H1 (cell line): ENCODE results near the gene CDC14B. TPM values are rescaled to one million over a fixed set of nuclear protein-coding genes. Genes with fewer than 3 reads are reported as not detected.
"Not testable (repeated sequence)": the region's sequence is repeated elsewhere in the genome, so short reads cannot be mapped to it uniquely, and the experiment has no call there.

Source experiments
- CTCF ChIA-PET: fragments of 300-600 bp; sonication (Branson Sonifier 250); formaldehyde crosslinking; loops from one replicate; lab custom pipeline; 2021; ENCODE audit not compliant: partially characterized antibody; lab: Charles Lee
- POLR2A ChIA-PET: fragments of 300-600 bp; sonication (Branson Sonifier 250); formaldehyde crosslinking; loops from one replicate; lab custom pipeline; 2021; ENCODE audit warnings: inconsistent platforms; ENCODE audit not compliant: partially characterized antibody; lab: Charles Lee
- DNase-seq, 2 experiments: peaks; one replicate each; pipeline versions ENCODE4 v3.0.0 to v3.0.0-alpha.2; 2010 to 2022; ENCODE audit warnings: low spot score in 2 of 2, low read depth in 1 of 2, mixed read lengths in 1 of 2
- FAIRE-seq: peaks from 2 replicates; lab custom pipeline; 2011; peaks lifted over from hg19 to GRCh38; lab: Jason Lieb, UNC
- H2AFZ ChIP-seq: 2 replicates; pipeline ENCODE4 v1.8.1; 2012; ENCODE audit warnings: low read length, inconsistent platforms
- H2AK5ac ChIP-seq: 2 replicates; pipeline ENCODE4 v1.6.1; 2013; ENCODE audit warnings: low read depth, low read length
- H2BK120ac ChIP-seq: replicated peaks from 2 replicates; pipeline ENCODE3; 2013; ENCODE audit warnings: low read depth, low read length, inconsistent platforms
- H2BK12ac ChIP-seq: 2 replicates; pipeline ENCODE4 v1.6.1; 2013; ENCODE audit warnings: low read depth, low read length
- H2BK15ac ChIP-seq: 2 replicates; pipeline ENCODE4 v1.6.1; 2013; ENCODE audit warnings: low read length
- H2BK20ac ChIP-seq: 2 replicates; pipeline ENCODE4 v1.6.1; 2013; ENCODE audit warnings: low read length
- H2BK5ac ChIP-seq: 2 replicates; pipeline ENCODE4 v1.6.1; 2013; ENCODE audit warnings: low read depth, low read length
- H3K14ac ChIP-seq: 2 replicates; pipeline ENCODE4 v1.6.1; 2013; ENCODE audit warnings: inconsistent platforms; ENCODE audit not compliant: insufficient read length
- H3K18ac ChIP-seq: 2 replicates; pipeline ENCODE4 v1.6.1; 2013; ENCODE audit warnings: low read length; ENCODE audit errors: extremely low read depth
- H3K23ac ChIP-seq: 2 replicates; pipeline ENCODE4 v1.6.1; 2013; ENCODE audit warnings: inconsistent platforms; ENCODE audit not compliant: insufficient read length
- H3K23me2 ChIP-seq: 2 replicates; pipeline ENCODE4 v1.6.1; 2013; ENCODE audit warnings: low read depth, low read length
- H3K27ac ChIP-seq: 2 replicates; pipeline ENCODE4 v1.6.1; 2011; ENCODE audit warnings: low read depth, low read length, inconsistent platforms
- H3K27me3 ChIP-seq, 4 experiments: replicated peaks in 1 of 4; 1 replicate in 1 of 4; 2 replicates in 3 of 4; pipeline versions ENCODE4 v1.6.1 to v1.8.1; 2011 to 2013; ENCODE audit warnings: low read length in 3 of 4, mild to moderate bottlenecking in 3 of 4, inconsistent platforms in 2 of 4, mixed read lengths in 2 of 4, moderate library complexity in 1 of 4; ENCODE audit not compliant: control insufficient read depth in 3 of 4, insufficient read depth in 3 of 4; ENCODE audit errors: extremely low read depth in 1 of 4
- H3K36me3 ChIP-seq, 4 experiments: 2 replicates each; pipeline versions ENCODE4 v1.6.1 to v1.8.1; 2011 to 2013; ENCODE audit warnings: mild to moderate bottlenecking in 4 of 4, low read length in 3 of 4, moderate library complexity in 2 of 4, control low read depth in 1 of 4, inconsistent platforms in 1 of 4; ENCODE audit not compliant: insufficient read depth in 4 of 4, control insufficient read depth in 2 of 4
- H3K4ac ChIP-seq: replicated peaks from 2 replicates; pipeline ENCODE3; 2013; ENCODE audit warnings: low read length, low read depth, mixed read lengths, inconsistent platforms; ENCODE audit not compliant: insufficient read length
- H3K4me1 ChIP-seq, 4 experiments: replicated peaks in 1 of 4; 1 replicate in 1 of 4; 2 replicates in 3 of 4; pipeline versions ENCODE4 v1.6.1 to v1.8.1; 2011 to 2013; ENCODE audit warnings: low read length in 3 of 4, inconsistent platforms in 2 of 4, mixed read lengths in 1 of 4; ENCODE audit not compliant: insufficient read depth in 4 of 4, control insufficient read depth in 3 of 4
- H3K4me2 ChIP-seq, 2 experiments: 2 replicates each; pipeline versions ENCODE4 v1.6.1 to v1.8.1; 2011 to 2013; ENCODE audit warnings: low read depth in 2 of 2, low read length in 2 of 2, control low read depth in 1 of 2, inconsistent platforms in 1 of 2, mild to moderate bottlenecking in 1 of 2; ENCODE audit not compliant: insufficient read depth in 1 of 2
- H3K4me3 ChIP-seq, 4 experiments: fragments of 200-600, 300-600 bp in 1 of 4; sonication (generic), shearing (Covaris generic), sonication (Bioruptor Twin) in 1 of 4; 2 replicates each; pipeline versions ENCODE4 v1.5.1 to v1.8.1; 2011 to 2016; ENCODE audit warnings: low read length in 4 of 4, low read depth in 3 of 4, control low read depth in 2 of 4, inconsistent platforms in 2 of 4, mild to moderate bottlenecking in 2 of 4, mixed read lengths in 1 of 4, moderate library complexity in 1 of 4; ENCODE audit not compliant: insufficient read depth in 2 of 4; ENCODE audit errors: extremely low read depth in 1 of 4
- H3K56ac ChIP-seq: replicated peaks from 2 replicates; pipeline ENCODE3; 2013; ENCODE audit warnings: low read depth, mild to moderate bottlenecking, mixed read lengths, low read length, inconsistent platforms; ENCODE audit not compliant: insufficient read length
- H3K79me1 ChIP-seq: 2 replicates; pipeline ENCODE4 v1.6.1; 2013; ENCODE audit warnings: low read depth, low read length, control low read depth
- H3K79me2 ChIP-seq, 2 experiments: 2 replicates each; pipeline versions ENCODE4 v1.6.1 to v1.8.1; 2012 to 2013; ENCODE audit warnings: low read length in 2 of 2, mild to moderate bottlenecking in 2 of 2, inconsistent platforms in 1 of 2; ENCODE audit not compliant: insufficient read depth in 2 of 2, control insufficient read depth in 1 of 2
- H3K9ac ChIP-seq, 4 experiments: replicated peaks in 1 of 4; 1 replicate in 1 of 4; 2 replicates in 3 of 4; pipeline versions ENCODE4 v1.6.1 to v1.8.1; 2011 to 2013; ENCODE audit warnings: low read depth in 3 of 4, low read length in 3 of 4, control low read depth in 2 of 4, mild to moderate bottlenecking in 2 of 4, moderate library complexity in 2 of 4, inconsistent platforms in 1 of 4; ENCODE audit errors: extremely low read depth in 1 of 4
- H3K9me3 ChIP-seq, 2 experiments: 2 replicates each; pipeline versions ENCODE4 v1.6.1 to v1.8.1; 2012 to 2013; ENCODE audit warnings: mild to moderate bottlenecking in 2 of 2, moderate library complexity in 2 of 2, control low read depth in 1 of 2, inconsistent platforms in 1 of 2, low read depth in 1 of 2, low read length in 1 of 2, mixed read lengths in 1 of 2; ENCODE audit not compliant: insufficient read depth in 2 of 2
- H4K20me1 ChIP-seq, 2 experiments: replicated peaks in 1 of 2; 2 replicates each; pipeline versions ENCODE3 to v1.8.1; 2011 to 2013; ENCODE audit warnings: inconsistent platforms in 2 of 2, low read length in 2 of 2, mild to moderate bottlenecking in 1 of 2; ENCODE audit not compliant: insufficient read depth in 2 of 2, control insufficient read depth in 1 of 2
- H4K5ac ChIP-seq: 2 replicates; pipeline ENCODE4 v1.6.1; 2013; ENCODE audit warnings: low read length, low read depth, mixed read lengths, inconsistent platforms; ENCODE audit not compliant: insufficient read length
- H4K8ac ChIP-seq: 2 replicates; pipeline ENCODE4 v1.8.0; 2013; ENCODE audit warnings: mild to moderate bottlenecking, moderate library complexity, low read length, inconsistent platforms; ENCODE audit not compliant: insufficient read depth; ENCODE audit errors: extremely low read depth
- H4K91ac ChIP-seq: replicated peaks from 2 replicates; pipeline ENCODE3; 2013; ENCODE audit warnings: low read length, mixed read lengths, inconsistent platforms; ENCODE audit not compliant: insufficient read length
- CHD1 ChIP-seq: IDR thresholded peaks from 2 replicates; pipeline ENCODE4 v1.6.1; 2012; ENCODE audit warnings: low read depth, low read length, improper control_type of control experiment
- CTCF ChIP-seq, 3 experiments: IDR thresholded peaks; 1 replicate in 2 of 3; 2 replicates in 1 of 3; pipeline versions ENCODE4 v1.5.1 to v1.6.1; 2011; ENCODE audit warnings: low read length in 3 of 3, mild to moderate bottlenecking in 3 of 3, inconsistent platforms in 2 of 3, low read depth in 1 of 3, moderate library complexity in 1 of 3; ENCODE audit not compliant: insufficient read depth in 1 of 3; ENCODE audit errors: control extremely low read depth in 1 of 3
- KDM1A ChIP-seq: fragments of 200-600, 300-600 bp; sonication (generic); IDR thresholded peaks from 2 replicates; pipeline ENCODE4 v1.7.1; 2016; ENCODE audit warnings: mild to moderate bottlenecking, low read length, borderline replicate concordance
- WGBS, 2 experiments: shearing (Covaris generic) in 1 of 2; methylation state at CpG; one replicate each; pipeline versions ENCODE4 v1.1.6 to v1.1.7; 2013 to 2015; ENCODE audit warnings: low lambda C conversion rate in 2 of 2, mixed read lengths in 2 of 2, inconsistent platforms in 1 of 2, low coverage in 1 of 2, missing lambda C conversion rate in 1 of 2; ENCODE audit not compliant: insufficient replicate concordance in 2 of 2, insufficient coverage in 1 of 2, insufficient read length in 1 of 2; ENCODE audit errors: extremely low coverage in 1 of 2, missing lambda C conversion rate in 1 of 2; 5-methylcytosine and 5-hydroxymethylcytosine counted together
- polyA plus RNA-seq, 7 experiments: library from polyadenylated mRNA; depleted of rRNA in 3 of 7; stranded (reverse) in 5 of 7; unstranded in 2 of 7; fragments of >200 nt in 5 of 7; fragments of 200-250 nt in 2 of 7; gene quantifications; 1 replicate in 5 of 7; 2 replicates in 1 of 7; 4 replicates in 1 of 7; pipeline versions ENCODE4 v1.2.1 to v1.2.3, GENCODE V29; 2011 to 2013; ENCODE audit warnings: missing spikeins in 2 of 7, mixed read lengths in 2 of 7
- total RNA-seq: library from RNA; stranded (reverse); fragmentation: NEBNext Ultra II Directional; extraction: Animal tissue kit (Norgen Biotek cat#: 25700); gene quantifications from 2 replicates; pipeline ENCODE4 v1.2.1, GENCODE V29; 2021

CDC14B gene
- total and polyA plus RNA-seq, 2 of the 8 experiments (the other 6 are each of a cell fraction or from before 2014, with no cell fraction given) = 17.2 to 44.6 TPM

- TF ChIP-seq KDM1A (no peak), CHD1 (no peak), CTCF (IDR thresholded peaks at IDR 0.05; ENCODE audit: control extremely low read depth in 1 of 3, insufficient read depth in 1 of 3, low read depth in 1 of 3, low read length in 3 of 3) (no peak)
- TF ChIP-seq, all 59 proteins: peak for 0
Measured at GRCh38 chr9:96550659-96551058, 69.0 kb downstream of the CDC14B start (continued).

- H3K4me1 ChIP-seq = not testable (repeated sequence)
Measured at GRCh38 chr9:96543131-96543530, 76.5 kb downstream of the CDC14B start.

More at GRCh38 chr9:96543131-96543530, 76.5 kb downstream of the CDC14B start:
- H2AK5ac ChIP-seq, FAIRE-seq, H3K4me3 ChIP-seq, H3K79me1 ChIP-seq, H3K27me3 ChIP-seq, H2BK12ac ChIP-seq, POLR2A ChIA-PET, H4K5ac ChIP-seq, H4K91ac ChIP-seq, H4K20me1 ChIP-seq, H3K27ac ChIP-seq, H3K14ac ChIP-seq, H3K9ac ChIP-seq, H3K23me2 ChIP-seq, H3K56ac ChIP-seq, H3K4me2 ChIP-seq, H2BK5ac ChIP-seq, H3K23ac ChIP-seq, H3K18ac ChIP-seq, H2BK15ac ChIP-seq, H3K79me2 ChIP-seq, H4K8ac ChIP-seq, H2BK20ac ChIP-seq, H2AFZ ChIP-seq, H3K9me3 ChIP-seq, H2BK120ac ChIP-seq, H3K4ac ChIP-seq, DNase-seq, H3K36me3 ChIP-seq: not testable (repeated sequence)
- WGBS, 2 experiments = 95% methylated on average over 15 of the region's 15 CpGs; no CpG with 5 or more reads in 1 of the 2 experiments
- CTCF ChIA-PET = interaction anchor here (0.6 to 1.2 kb wide), 3 partner anchors 45 to 91 kb away, joined by 3 to 4 read pairs (median 3); no protein-coding TSS in a partner anchor
